OCI-LY7 (cell line): ENCODE measurements around the gene CHL1. TPM values are rescaled to one million over a fixed set of nuclear protein-coding genes. Genes with fewer than 3 reads are reported as not detected.

ENCODE experiments used
- BruUV-seq: library from RNA; stranded (reverse); fragments of 400-500 nt; replicated peaks from 2 replicates; lab custom pipeline; 2021; lab: Mats Ljungman, UMichigan
- CTCF ChIA-PET: fragments of 300-600 bp; sonication (Branson Sonifier 250); formaldehyde crosslinking; loops from one replicate; lab custom pipeline; 2022; ENCODE audit warnings: antibody characterized with exemption; ENCODE audit not compliant: unreplicated experiment; lab: Charles Lee
- POLR2A ChIA-PET: fragments of 300-600 bp; sonication (Branson Sonifier 250); formaldehyde crosslinking; loops from one replicate; lab custom pipeline; 2022; ENCODE audit warnings: antibody characterized with exemption; lab: Charles Lee
- DNase-seq: peaks from one replicate; pipeline ENCODE4 v3.0.0-alpha.2; 2015; ENCODE audit warnings: low spot score
- H2AFZ ChIP-seq: fragments of 200-600 bp; sonication (generic), shearing (Covaris generic); 2 replicates; pipeline ENCODE4 v1.6.1; 2014; ENCODE audit warnings: mild to moderate bottlenecking, antibody characterized with exemption, low read length, moderate library complexity
- H3K27ac ChIP-seq: fragments of 200-600 bp; sonication (generic); 2 replicates; pipeline ENCODE4 v1.5.1; 2014; ENCODE audit warnings: mixed run types, low read depth, mild to moderate bottlenecking, moderate library complexity, low read length, inconsistent platforms; ENCODE audit not compliant: poor library complexity, severe bottlenecking
- H3K36me3 ChIP-seq: fragments of 200-600 bp; sonication (generic); 2 replicates; pipeline ENCODE4 v1.6.1; 2014; ENCODE audit warnings: mild to moderate bottlenecking, antibody characterized with exemption, low read length, moderate library complexity, mixed read lengths; ENCODE audit not compliant: insufficient read depth
- H3K4me1 ChIP-seq: fragments of 200-600 bp; sonication (generic); 2 replicates; pipeline ENCODE4 v1.5.1; 2014; ENCODE audit warnings: mild to moderate bottlenecking, low read length; ENCODE audit not compliant: insufficient read depth, poor library complexity, severe bottlenecking
- H3K4me2 ChIP-seq: fragments of 200-600 bp; sonication (generic); 2 replicates; pipeline ENCODE4 v1.6.1; 2014; ENCODE audit warnings: mild to moderate bottlenecking, low read length
- H3K4me3 ChIP-seq: fragments of 200-600 bp; sonication (generic); 2 replicates; pipeline ENCODE4 v1.5.1; 2014; ENCODE audit warnings: mild to moderate bottlenecking, low read depth, low read length; ENCODE audit not compliant: poor library complexity, severe bottlenecking
- H3K79me2 ChIP-seq: fragments of 200-600 bp; sonication (generic); 2 replicates; pipeline ENCODE4 v1.6.1; 2016; ENCODE audit warnings: low read depth, mild to moderate bottlenecking, low read length, moderate library complexity, mixed read lengths; ENCODE audit not compliant: insufficient read depth
- H3K9me2 ChIP-seq: fragments of 200-600 bp; sonication (generic); 2 replicates; pipeline ENCODE4 v1.6.1; 2016; ENCODE audit warnings: mild to moderate bottlenecking, low read length, mixed read lengths; ENCODE audit not compliant: insufficient read depth
- H3K9me3 ChIP-seq: fragments of 200-600 bp; sonication (generic); 2 replicates; pipeline ENCODE4 v1.6.1; 2014; ENCODE audit warnings: mild to moderate bottlenecking, mixed run types, low read length, mixed read lengths
- H4K20me1 ChIP-seq: fragments of 200-600 bp; sonication (generic); 2 replicates; pipeline ENCODE4 v1.6.1; 2014; ENCODE audit warnings: mild to moderate bottlenecking, antibody characterized with exemption, low read length, moderate library complexity, mixed read lengths; ENCODE audit not compliant: insufficient read depth
- CTCF ChIP-seq: fragments of 200-600 bp; sonication (generic); conservative IDR thresholded peaks from 2 replicates; pipeline ENCODE4 v1.5.1; 2014; ENCODE audit warnings: mild to moderate bottlenecking, antibody characterized with exemption, low read length, moderate library complexity, mixed read lengths
- EZH2phosphoT487 ChIP-seq: fragments of 200-600 bp; sonication (generic); IDR thresholded peaks from 2 replicates; pipeline ENCODE4 v1.6.1; 2018; ENCODE audit warnings: low read depth, borderline replicate concordance, mild to moderate bottlenecking, mixed run types, antibody characterized with exemption, low read length, moderate library complexity, mixed read lengths
- intact Hi-C: fragments of 100-400 bp; cut with micrococcal nuclease; formaldehyde crosslinking; loops from one replicate; pipeline ENCODE4 v1.10.0; 2022; ENCODE audit not compliant: unreplicated experiment
- total RNA-seq, 2 experiments: library from RNA; depleted of rRNA in 1 of 2; stranded (reverse); fragments of >200 nt in 1 of 2; shearing (Covaris generic) in 1 of 2; gene quantifications; 2 replicates each; pipeline ENCODE4 v1.2.3, GENCODE V29; 2014 to 2022

Gene CHL1
- total RNA-seq, 2 experiments from 2014 or later, result 0.51 TPM; not detected in 1

GRCh38 chr3:317012-317411 lies 120.4 kb downstream of the CHL1 start:
- ChIA-PET CTCF (no interaction called here), POLR2A (interaction anchor here (0.7 to 1.1 kb wide), 4 partner anchors 16 to 279 kb away, joined by 3 to 7 read pairs (median 4); no protein-coding TSS in a partner anchor)
- Histone ChIP-seq H3K4me1 (no peaks in the 10 kb centered on the region), H2AFZ (no peak overlapping the region), H3K4me3 (no peak overlapping the region), H3K4me2 (no peak overlapping the region), H3K79me2 (no peaks in the 10 kb centered on the region), H4K20me1 (no peaks in the 10 kb centered on the region; the same call in 1 of the 2 replicates), H3K9me3 (no peaks in the 10 kb centered on the region), H3K9me2 (no peaks in the 10 kb centered on the region), H3K27ac (no peak overlapping the region), H3K36me3 (no peaks in the 10 kb centered on the region)
- intact Hi-C loops, result no loop called here
- BruUV-seq, result no TSS peak
- TF ChIP-seq EZH2phosphoT487, result no peak
- no peak for TF ChIP-seq CTCF
- DNase-seq, result no peak

DNA sequence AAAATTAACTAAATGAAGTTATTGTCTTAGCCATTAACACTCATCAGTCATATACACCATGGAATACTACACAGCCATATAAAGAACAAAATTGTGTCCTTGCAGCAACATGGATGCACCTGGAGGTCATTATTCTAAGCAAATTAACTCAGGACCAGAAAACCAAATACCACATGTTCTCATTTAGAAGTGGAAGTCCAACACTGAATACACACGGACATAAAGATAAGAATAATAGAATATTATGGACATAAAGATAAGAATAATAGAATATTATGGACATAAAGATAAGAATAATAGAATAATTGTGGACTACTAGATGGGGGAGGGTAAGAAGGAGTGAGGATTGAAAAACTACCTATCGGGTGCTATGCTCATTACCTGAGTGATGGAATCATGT lies 122.3 kb downstream of the CHL1 start:
- no peak overlapping the region for H2AFZ ChIP-seq
- no peak overlapping the region for H3K4me2 ChIP-seq
- intact Hi-C loops, result no loop called here
- H3K9me3 ChIP-seq, result no peaks in the 10 kb centered on the region
- H3K4me3 ChIP-seq, result no peak overlapping the region
- DNase-seq, result no peak
- no peaks in the 10 kb centered on the region for H3K79me2 ChIP-seq
- CTCF ChIA-PET, result no interaction called here
- no peaks in the 10 kb centered on the region for H3K36me3 ChIP-seq
- BruUV-seq, result no TSS peak
- H3K4me1 ChIP-seq, result no peaks in the 10 kb centered on the region
- no peak overlapping the region for H3K27ac ChIP-seq
- H4K20me1 ChIP-seq, result no peaks in the 10 kb centered on the region; the same call in 1 of the 2 replicates
- TF ChIP-seq EZH2phosphoT487 (no peak), CTCF (no peak)
- POLR2A ChIA-PET, result no interaction called here
- no peaks in the 10 kb centered on the region for H3K9me2 ChIP-seq

GRCh38 chr3:324423-324822 lies 127.9 kb downstream of the CHL1 start:
- BruUV-seq, result no TSS peak
- Histone ChIP-seq H3K9me2 (no peaks in the 10 kb centered on the region), H3K4me1 (no peaks in the 10 kb centered on the region), H2AFZ (no peak overlapping the region), H3K27ac (no peak overlapping the region), H3K9me3 (no peaks in the 10 kb centered on the region), H3K79me2 (no peaks in the 10 kb centered on the region), H3K36me3 (no peaks in the 10 kb centered on the region), H4K20me1 (no peaks in the 10 kb centered on the region; the same call in 1 of the 2 replicates), H3K4me2 (no peak overlapping the region), H3K4me3 (no peak overlapping the region)
- POLR2A ChIA-PET, result no interaction called here
- DNase-seq, result no peak
- CTCF ChIA-PET, result no interaction called here
- no peak for TF ChIP-seq CTCF
- no peak for TF ChIP-seq EZH2phosphoT487
- intact Hi-C loops, result no loop called here
